Transverse colon (tissue), 4 donors: ENCODE measurements around the gene CASP9. TPM values are rescaled to one million over a fixed set of nuclear protein-coding genes. Genes with fewer than 3 reads are reported as not detected.

Source experiments
- DNase-seq: peaks from one replicate; pipeline ENCODE4 v3.0.0-alpha.2; 2019
- H3K27ac ChIP-seq, 4 donors: fragments of 200-600 bp; sonication (generic); 2 replicates each; pipeline ENCODE4 v1.5.1; 2016 to 2018; ENCODE audit warnings: inconsistent platforms in 4 of 4
- H3K27me3 ChIP-seq: fragments of 200-600 bp; sonication (generic); 2 replicates; pipeline ENCODE4 v1.5.1; 2017; ENCODE audit warnings: inconsistent platforms
- H3K36me3 ChIP-seq, 4 donors: fragments of 200-600 bp; sonication (generic); 2 replicates each; pipeline ENCODE4 v1.5.1; 2017 to 2019; ENCODE audit warnings: inconsistent platforms in 4 of 4
- H3K4me1 ChIP-seq, 4 donors: fragments of 200-600 bp; sonication (generic); 2 replicates each; pipeline ENCODE4 v1.5.1; 2017 to 2020; ENCODE audit warnings: inconsistent platforms in 4 of 4
- H3K4me3 ChIP-seq, 4 donors: fragments of 200-600 bp; sonication (generic); 1 replicate in 1 of 4; 2 replicates in 3 of 4; pipeline versions ENCODE4 v1.5.1 to v1.6.1; 2017 to 2019; ENCODE audit warnings: inconsistent platforms in 4 of 4
- H3K9me3 ChIP-seq, 2 donors: fragments of 200-600 bp; sonication (generic); 2 replicates each; pipeline ENCODE4 v1.5.1; 2017 to 2019; ENCODE audit warnings: inconsistent platforms in 2 of 2
- EP300 ChIP-seq: sonication (generic); formaldehyde crosslinking; IDR thresholded peaks from one replicate; pipeline ENCODE4 v1.6.1; 2017; ENCODE audit warnings: antibody characterized with exemption, low read depth
- POLR2A ChIP-seq: fragments of 450-650 bp; IDR thresholded peaks from one replicate; pipeline ENCODE4 v1.6.1; 2016; ENCODE audit warnings: antibody characterized with exemption, mild to moderate bottlenecking, moderate library complexity
- POLR2AphosphoS5 ChIP-seq, 3 donors: sonication (generic); formaldehyde crosslinking; IDR thresholded peaks; one replicate each; pipeline ENCODE4 v1.6.1; 2016; ENCODE audit warnings: antibody characterized with exemption in 3 of 3
- WGBS, 2 donors: methylation state at CpG; one replicate each; pipeline ENCODE4 v1.1.5; 2018; ENCODE audit warnings: low coverage in 1 of 2; 5-methylcytosine and 5-hydroxymethylcytosine counted together
- in situ Hi-C, 4 donors: fragments of 200-750 bp; cut with MboI; loops; one replicate each; pipeline versions ENCODE4 v1.15.0 to v1.15.1; 2017; ENCODE audit warnings: low sequenced_read_pairs in 3 of 4, low pct_ligation_motif_present in 1 of 4, low pct_unique_long_range_greater_than_20kb in 1 of 4
- intact Hi-C: fragments of 100-400 bp; cut with DNase I; formaldehyde crosslinking; loops from one replicate; pipeline ENCODE4 v1.15.1; 2023; ENCODE audit warnings: low total_unique reads
- total RNA-seq, 4 donors: library from RNA; depleted of rRNA; stranded (reverse); fragments of >200 nt; gene quantifications; one replicate each; pipeline ENCODE4 v1.1.0, GENCODE V29; 2016
- TF ChIP-seq, protein P1 (sequence below), 5 experiments: fragments of 200-600 bp in 3 of 5; fragments of 450-650 bp in 2 of 5; sonication (generic) in 3 of 5; IDR thresholded peaks; 1 replicate in 2 of 5; 2 replicates in 3 of 5; pipeline ENCODE4 v1.5.1; 2016 to 2017; ENCODE audit warnings: antibody characterized with exemption in 5 of 5, inconsistent platforms in 3 of 5, mild to moderate bottlenecking in 2 of 5, moderate library complexity in 1 of 5

Gene CASP9
- total RNA-seq, 4 donors from 2014 or later: 19.1 to 151 (median 25.2) TPM

DNA sequence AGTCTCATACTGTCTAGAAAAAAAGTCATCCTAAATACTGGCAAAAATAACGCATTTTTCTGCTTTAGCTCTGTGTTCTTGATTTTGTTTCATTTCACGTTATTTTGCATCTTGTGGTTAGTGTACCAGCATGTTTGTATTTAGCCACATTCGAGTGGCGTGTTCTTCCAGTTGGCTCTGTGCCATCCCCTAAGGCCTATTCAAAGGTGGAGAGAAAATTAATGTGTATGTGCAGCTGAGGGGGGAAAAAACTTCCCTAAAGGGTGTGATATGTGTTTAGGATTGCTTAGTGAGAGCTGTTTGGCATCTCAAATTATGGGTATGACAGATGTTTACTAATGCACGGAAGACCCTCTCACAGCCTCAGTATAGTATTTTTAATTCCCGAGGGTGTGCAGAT is 14.8 kb upstream of the CASP9 start:
- Histone ChIP-seq H3K27ac (no peak overlapping the region), H3K27me3 (no peaks in the 10 kb centered on the region), H3K36me3 (peaks cover 0 to 39% (median 8%) of the 10 kb centered on the region in 4 donors), H3K4me1 (no peaks in the 10 kb centered on the region), H3K9me3 (no peaks in the 10 kb centered on the region), H3K4me3 (no peak overlapping the region)
- intact Hi-C loops: no loop called here
- 70 to 86% methylated on average over 6 of the region's 6 CpGs for WGBS, 2 donors
- in situ Hi-C loops: no loop called here
- no peak for TF ChIP-seq POLR2A
- TF ChIP-seq, protein P1, sequence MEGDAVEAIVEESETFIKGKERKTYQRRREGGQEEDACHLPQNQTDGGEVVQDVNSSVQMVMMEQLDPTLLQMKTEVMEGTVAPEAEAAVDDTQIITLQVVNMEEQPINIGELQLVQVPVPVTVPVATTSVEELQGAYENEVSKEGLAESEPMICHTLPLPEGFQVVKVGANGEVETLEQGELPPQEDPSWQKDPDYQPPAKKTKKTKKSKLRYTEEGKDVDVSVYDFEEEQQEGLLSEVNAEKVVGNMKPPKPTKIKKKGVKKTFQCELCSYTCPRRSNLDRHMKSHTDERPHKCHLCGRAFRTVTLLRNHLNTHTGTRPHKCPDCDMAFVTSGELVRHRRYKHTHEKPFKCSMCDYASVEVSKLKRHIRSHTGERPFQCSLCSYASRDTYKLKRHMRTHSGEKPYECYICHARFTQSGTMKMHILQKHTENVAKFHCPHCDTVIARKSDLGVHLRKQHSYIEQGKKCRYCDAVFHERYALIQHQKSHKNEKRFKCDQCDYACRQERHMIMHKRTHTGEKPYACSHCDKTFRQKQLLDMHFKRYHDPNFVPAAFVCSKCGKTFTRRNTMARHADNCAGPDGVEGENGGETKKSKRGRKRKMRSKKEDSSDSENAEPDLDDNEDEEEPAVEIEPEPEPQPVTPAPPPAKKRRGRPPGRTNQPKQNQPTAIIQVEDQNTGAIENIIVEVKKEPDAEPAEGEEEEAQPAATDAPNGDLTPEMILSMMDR (IDR thresholded peaks at IDR 0.05): no peak
- no peak for TF ChIP-seq EP300
- no peak for TF ChIP-seq POLR2AphosphoS5 (IDR thresholded peaks at IDR 0.05)
- DNase-seq: no peak

DNA sequence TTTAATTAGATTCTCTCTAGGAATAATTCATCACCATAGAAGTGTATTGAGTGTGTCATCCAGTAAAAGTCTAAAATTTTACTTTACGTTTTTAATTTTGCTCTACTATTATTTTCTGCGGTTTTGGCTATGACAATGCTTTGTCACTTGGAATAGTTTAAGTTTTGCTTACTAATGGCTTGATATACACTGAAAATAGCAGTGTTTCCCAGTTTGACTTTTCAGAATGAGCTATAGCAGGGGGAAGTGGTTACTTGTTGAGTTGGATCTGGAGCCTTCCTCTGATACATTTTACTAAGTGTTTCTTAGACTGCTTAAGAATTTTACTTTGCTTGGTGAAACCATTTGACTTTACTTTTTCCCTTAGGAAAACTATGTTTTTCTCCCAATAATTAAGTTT is 7.7 kb upstream of the CASP9 start:
- Histone ChIP-seq H3K4me3 (no peak overlapping the region), H3K36me3 (peaks cover 0 to 7% (median 2%) of the 10 kb centered on the region in 4 donors), H3K9me3 (no peaks in the 10 kb centered on the region), H3K27me3 (no peaks in the 10 kb centered on the region), H3K27ac (no peak overlapping the region), H3K4me1 (peaks cover 7 to 14% (median 9%) of the 10 kb centered on the region in 4 donors)
- 68 to 72% methylated on average over 2 of the region's 2 CpGs for WGBS, 2 donors
- no peak for DNase-seq
- intact Hi-C loops: no loop called here
- in situ Hi-C loops: no loop called here
- TF ChIP-seq POLR2AphosphoS5 (IDR thresholded peaks at IDR 0.05) (no peak), POLR2A (no peak)

DNA sequence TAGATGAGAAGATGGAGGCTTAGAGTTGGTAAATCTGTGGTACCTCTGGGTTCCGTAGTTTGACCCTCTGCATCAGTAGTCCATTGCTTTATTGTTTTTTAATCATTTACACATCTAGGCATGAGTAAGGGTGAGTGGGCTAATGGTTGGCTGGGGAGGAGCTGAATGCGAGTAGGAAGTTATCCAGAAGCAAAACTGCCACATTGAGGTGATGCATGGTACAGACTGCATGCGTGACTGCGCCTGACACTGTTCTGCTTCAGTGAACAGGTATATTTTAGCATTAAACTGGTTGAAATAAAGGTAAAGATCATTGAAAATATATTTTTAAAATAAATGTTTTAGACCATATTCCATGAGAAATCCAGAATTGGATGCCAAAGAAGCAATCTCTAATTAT is 7.0 kb upstream of the CASP9 start:
- TF ChIP-seq, protein P1 (IDR thresholded peaks at IDR 0.05): no peak
- no peak for TF ChIP-seq EP300
- TF ChIP-seq POLR2AphosphoS5 (IDR thresholded peaks at IDR 0.05): no peak
- no peak for TF ChIP-seq POLR2A
- WGBS, 2 donors: 86 to 96% methylated on average over 4 of the region's 4 CpGs
- in situ Hi-C loops: no loop called here
- no peak for DNase-seq
- no peaks in the 10 kb centered on the region for H3K9me3 ChIP-seq
- H3K4me1 ChIP-seq: peaks cover 8 to 17% (median 12%) of the 10 kb centered on the region in 4 donors
- no peak overlapping the region for H3K27ac ChIP-seq
- peaks cover 0 to 4% (median under 1%) of the 10 kb centered on the region in 4 donors for H3K36me3 ChIP-seq
- intact Hi-C loops: no loop called here
- H3K4me3 ChIP-seq: no peak overlapping the region
- H3K27me3 ChIP-seq: no peaks in the 10 kb centered on the region

DNA sequence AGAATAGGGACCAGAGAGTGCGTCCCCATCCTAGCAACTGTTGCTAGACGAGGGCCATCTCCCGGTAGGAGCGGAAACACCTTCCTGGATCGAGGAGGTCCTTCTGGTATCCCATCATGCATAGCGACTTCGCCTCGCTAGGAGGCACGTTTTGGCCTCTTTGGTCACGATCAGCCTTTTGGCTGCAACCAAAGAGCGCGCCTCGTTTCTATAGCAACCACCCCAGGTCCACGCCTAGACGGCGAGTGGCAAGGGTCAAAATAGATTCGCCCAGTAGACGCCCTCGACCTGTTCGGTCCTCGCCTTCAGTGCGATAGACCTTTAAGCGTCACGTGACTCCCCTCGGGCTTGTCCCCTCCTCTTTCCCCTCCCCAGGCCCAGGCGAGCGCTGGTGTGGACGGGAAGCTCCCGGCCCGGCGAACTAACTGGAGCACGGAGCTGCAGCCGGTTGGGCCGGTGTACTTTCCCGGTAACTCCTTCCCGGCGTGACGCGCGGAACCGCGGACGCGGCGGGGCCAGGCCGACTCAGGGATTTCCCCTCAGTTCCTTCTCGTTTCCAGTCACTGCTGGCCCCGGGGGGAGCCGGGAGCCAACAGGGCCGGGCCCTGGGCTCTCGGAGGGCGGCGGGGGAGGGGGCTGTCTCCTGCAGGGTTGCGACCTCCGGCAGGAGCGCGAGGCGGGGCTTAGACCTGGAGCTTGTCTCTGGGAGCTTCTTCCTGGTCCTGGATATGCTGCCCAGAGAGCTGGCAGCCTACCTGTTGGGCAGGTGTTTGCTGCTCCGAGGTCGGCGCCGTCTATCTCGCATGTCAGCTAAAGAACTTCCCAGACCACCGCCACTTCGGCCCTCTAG is 2.7 kb upstream of the CASP9 start, which contains the start of gene DNAJC16:
DNAJC16 (plus strand) TSS at position 359 of the 850 bp plus-strand sequence. CDS start 2,258 bp downstream, outside the sequence.
- Histone ChIP-seq H3K27ac (peak within 1 kb of the TSS; percentile 96 to 99 (median 98)), H3K36me3 (no peaks in the 10 kb centered on the region), H3K4me1 (peaks cover 22 to 36% (median 27%) of the 10 kb centered on the region in 4 donors), H3K9me3 (no peaks in the 10 kb centered on the region), H3K4me3 (peak within 1 kb of the TSS; percentile 75 to 98 (median 92)), H3K27me3 (no peaks in the 10 kb centered on the region)
- 0% methylated on average over 39 of the region's 65 CpGs; no CpG with 5 or more reads in 1 of the 2 donors for WGBS, 2 donors
- DNase-seq: peak; percentile 99
- peak; percentile 91 to 96 (median 91) for TF ChIP-seq POLR2AphosphoS5 (IDR thresholded peaks at IDR 0.05)
- peak; percentile 94 for TF ChIP-seq POLR2A
- TF ChIP-seq, protein P1 (IDR thresholded peaks at IDR 0.05): peak in 3 of 5 experiments; percentile 7 to 42 (median 37)
- peak; percentile 72 for TF ChIP-seq EP300
- in situ Hi-C loops (no loop called here), intact Hi-C loops (loop anchor here (5.0 kb wide), 1 partner anchor 1631 kb away; no protein-coding TSS in a partner anchor)
